DMS53 (cell line): ENCODE data around the gene RABGAP1L.
A peak's percentile ranks its signal among the peaks of the same experiment; 100 is the strongest.
"Not testable (repeated sequence)": the region's sequence is repeated elsewhere in the genome, so short reads cannot be mapped to it uniquely, and the experiment has no call there.

Experiments used
- DNase-seq: peaks from one replicate; lab custom pipeline; 2025; lab: John Stamatoyannopoulos, UW

The RABGAP1L gene

GRCh38 chr1:174242856-174243255 lies 83.5 kb downstream of the RABGAP1L start:
- DNase-seq = no peak

- DNase-seq = no peak
Observed at GRCh38 chr1:174243451-174244000, 84.2 kb downstream of the RABGAP1L start.

GRCh38 chr1:174244017-174244416 lies 84.7 kb downstream of the RABGAP1L start:
- DNase-seq = no peak

GRCh38 chr1:174247472-174247871 lies 88.2 kb downstream of the RABGAP1L start:
- peak; percentile 3 for DNase-seq

GRCh38 chr1:174248041-174248440 lies 88.7 kb downstream of the RABGAP1L start:
- DNase-seq = no peak

- not testable (repeated sequence) for DNase-seq
Observed at GRCh38 chr1:174256386-174256785, 97.1 kb downstream of the RABGAP1L start.

GRCh38 chr1:174258148-174258550 lies 98.8 kb downstream of the RABGAP1L start:
- DNase-seq = peak; percentile 76

- peak; percentile 76 for DNase-seq
Observed at GRCh38 chr1:174262349-174263241, 103.3 kb downstream of the RABGAP1L start.

- no peak for DNase-seq
Observed at GRCh38 chr1:174265282-174265681, 106.0 kb downstream of the RABGAP1L start.

GRCh38 chr1:174266476-174266875 lies 107.2 kb downstream of the RABGAP1L start:
- DNase-seq = peak; percentile 7

- DNase-seq = peak; percentile 8
Observed at GRCh38 chr1:174266991-174267612, 107.8 kb downstream of the RABGAP1L start.

GRCh38 chr1:174269989-174270651 lies 110.8 kb downstream of the RABGAP1L start:
- DNase-seq = no peak

GRCh38 chr1:174273190-174273589 lies 113.9 kb downstream of the RABGAP1L start:
- no peak for DNase-seq

GRCh38 chr1:174273776-174274175 lies 114.5 kb downstream of the RABGAP1L start:
- DNase-seq = no peak

GRCh38 chr1:174274452-174274851 lies 115.1 kb downstream of the RABGAP1L start:
- no peak for DNase-seq

- no peak for DNase-seq
Observed at GRCh38 chr1:174274884-174275283, 115.6 kb downstream of the RABGAP1L start.

- no peak for DNase-seq
Observed at GRCh38 chr1:174276087-174276486, 116.8 kb downstream of the RABGAP1L start.

GRCh38 chr1:174284052-174284451 lies 124.7 kb downstream of the RABGAP1L start:
- no peak for DNase-seq

- DNase-seq = no peak
Observed at GRCh38 chr1:174286042-174286441, 126.7 kb downstream of the RABGAP1L start.

GRCh38 chr1:174289644-174290310 lies 130.5 kb downstream of the RABGAP1L start:
- no peak for DNase-seq

GRCh38 chr1:174291059-174291458 lies 131.7 kb downstream of the RABGAP1L start:
- DNase-seq = no peak

- no peak for DNase-seq
Observed at GRCh38 chr1:174296309-174296708, 137.0 kb downstream of the RABGAP1L start.
